Measurements from ENCODE around the gene BAIAP2. TPM values are rescaled to one million over a fixed set of nuclear protein-coding genes. Genes with fewer than 3 reads are reported as not detected.

The BAIAP2 gene
- total and polyA plus RNA-seq, 2 donors (not counting 3 experiments of a cell fraction or from before 2014, with no cell fraction given), result 12.3 to 18.6 TPM

- intact Hi-C loops (cut with micrococcal nuclease) (no loop called here), dilution Hi-C loops (cut with MboI; ENCODE audit: extremely low pct_ligation_motif_present, low sequenced_read_pairs) (no loop called here)
- H3K4me2 ChIP-seq (ENCODE audit: insufficient read depth, low read length), result no peak overlapping the region
- H3K36me3 ChIP-seq (ENCODE audit: control insufficient read depth in 2 of 2, extremely low read depth in 1 of 2, insufficient read depth in 2 of 2, low read length in 2 of 2), result peaks cover 3 to 42% of the 10 kb centered on the region in 2 experiments
- H3K4me1 ChIP-seq (ENCODE audit: control insufficient read depth, extremely low read depth, insufficient read depth, low read length), result peaks cover 3% of the 10 kb centered on the region
- no peaks in the 10 kb centered on the region for H4K20me1 ChIP-seq (replicated peaks; ENCODE audit: control insufficient read depth, extremely low read depth, insufficient read depth, low read length)
- no peak for DNase-seq (ENCODE audit: low read depth, low spot score)
- no peak overlapping the region for H2AFZ ChIP-seq (ENCODE audit: low read depth, low read length)
- no peaks in the 10 kb centered on the region for H3K9me3 ChIP-seq (replicated peaks; ENCODE audit: control insufficient read depth, insufficient read depth, low read length)
- H3K27ac ChIP-seq (ENCODE audit: insufficient read depth, low read depth, low read length), result no peak overlapping the region
- TF ChIP-seq GATA2 (IDR thresholded peaks at IDR 0.05; ENCODE audit: insufficient read depth, insufficient read length, low read depth, low read length), result no peak
- no peak for TF ChIP-seq POLR2A (IDR thresholded peaks at IDR 0.05; ENCODE audit: low read depth, low read length)
- H3K9ac ChIP-seq (replicated peaks; ENCODE audit: extremely low read depth, insufficient read depth, low read length), result no peak overlapping the region
- BruUV-seq (replicated peaks), result no TSS peak
- no peak overlapping the region for H3K4me3 ChIP-seq (replicated peaks in 1 of 3; ENCODE audit: insufficient read depth in 1 of 3, low read depth in 1 of 3, low read length in 3 of 3)
- peaks cover 4 to 6% of the 10 kb centered on the region in 2 experiments for H3K27me3 ChIP-seq (ENCODE audit: control insufficient read depth in 2 of 2, insufficient read depth in 2 of 2, low read length in 2 of 2)
- H3K79me2 ChIP-seq (ENCODE audit: control insufficient read depth, insufficient read depth, low read length), result peaks cover 3% of the 10 kb centered on the region
- POLR2A ChIA-PET, result no interaction called here
- H3K9me1 ChIP-seq (replicated peaks; ENCODE audit: control insufficient read depth, extremely low read depth, insufficient read depth, low read length), result no peaks in the 10 kb centered on the region
- FAIRE-seq, result no peak
- CTCF ChIA-PET, result interaction anchor here (0.6 to 1.4 kb wide), 2 partner anchors 10 to 813 kb away, joined by 3 to 4 read pairs; no protein-coding TSS in a partner anchor
Observed at GRCh38 chr17:80998118-80998747, 36.7 kb upstream of the BAIAP2 start.

- Histone ChIP-seq H3K4me1 (ENCODE audit: control insufficient read depth, extremely low read depth, insufficient read depth, low read length) (peaks cover 3% of the 10 kb centered on the region), H3K9me1 (replicated peaks; ENCODE audit: control insufficient read depth, extremely low read depth, insufficient read depth, low read length) (no peaks in the 10 kb centered on the region), H3K9me3 (replicated peaks; ENCODE audit: control insufficient read depth, insufficient read depth, low read length) (no peaks in the 10 kb centered on the region), H4K20me1 (replicated peaks; ENCODE audit: control insufficient read depth, extremely low read depth, insufficient read depth, low read length) (no peaks in the 10 kb centered on the region), H3K4me2 (ENCODE audit: insufficient read depth, low read length) (no peak overlapping the region), H3K79me2 (ENCODE audit: control insufficient read depth, insufficient read depth, low read length) (no peaks in the 10 kb centered on the region), H3K27ac (ENCODE audit: insufficient read depth, low read depth, low read length) (no peak overlapping the region), H3K27me3 (ENCODE audit: control insufficient read depth in 2 of 2, insufficient read depth in 2 of 2, low read length in 2 of 2) (peaks cover 10 to 13% of the 10 kb centered on the region in 2 experiments), H3K9ac (replicated peaks; ENCODE audit: extremely low read depth, insufficient read depth, low read length) (no peak overlapping the region), H3K36me3 (ENCODE audit: control insufficient read depth in 2 of 2, extremely low read depth in 1 of 2, insufficient read depth in 2 of 2, low read length in 2 of 2) (peaks cover 3 to 42% of the 10 kb centered on the region in 2 experiments), H3K4me3 (replicated peaks in 1 of 3; ENCODE audit: insufficient read depth in 1 of 3, low read depth in 1 of 3, low read length in 3 of 3) (no peak overlapping the region), H2AFZ (ENCODE audit: low read depth, low read length) (no peak overlapping the region)
- dilution Hi-C loops (cut with MboI; ENCODE audit: extremely low pct_ligation_motif_present, low sequenced_read_pairs) (no loop called here), intact Hi-C loops (cut with micrococcal nuclease) (no loop called here)
- FAIRE-seq (no peak), DNase-seq (ENCODE audit: low read depth, low spot score) (no peak)
- BruUV-seq (replicated peaks), result no TSS peak
- TF ChIP-seq POLR2A (IDR thresholded peaks at IDR 0.05; ENCODE audit: low read depth, low read length) (no peak), GATA2 (IDR thresholded peaks at IDR 0.05; ENCODE audit: insufficient read depth, insufficient read length, low read depth, low read length) (no peak), POLR2AphosphoS5 (IDR thresholded peaks at IDR 0.05; ENCODE audit: insufficient read depth, low read depth, low read length) (no peak), CTCF (IDR thresholded peaks at IDR 0.05; ENCODE audit: extremely low read depth in 1 of 2, insufficient read depth in 1 of 2, low read depth in 1 of 2, low read length in 2 of 2) (no peak), MAX (IDR thresholded peaks at IDR 0.05; ENCODE audit: insufficient read depth, insufficient read length) (no peak), FOS (IDR thresholded peaks at IDR 0.05; ENCODE audit: borderline replicate concordance, insufficient read depth, low read length) (no peak), JUN (IDR thresholded peaks at IDR 0.05; ENCODE audit: borderline replicate concordance, insufficient read depth, insufficient read length, low read depth) (no peak), EZH2 (IDR thresholded peaks at IDR 0.05; ENCODE audit: borderline replicate concordance, low read depth, low read length, severe bottlenecking) (no peak), MYC (IDR thresholded peaks at IDR 0.05; ENCODE audit: low read depth, low read length) (no peak)
- ChIA-PET CTCF (interaction anchor here (0.6 to 1.4 kb wide), 2 partner anchors 11 to 812 kb away, joined by 3 to 4 read pairs; no protein-coding TSS in a partner anchor), POLR2A (no interaction called here)
Observed at GRCh38 chr17:80998748-80999535, 36.0 kb upstream of the BAIAP2 start.

Data from endothelial cell of umbilical vein (primary cell).